Measurements from ENCODE around the gene NUDT4.
"Not testable (repeated sequence)": the region's sequence is repeated elsewhere in the genome, so short reads cannot be mapped to it uniquely, and the experiment has no call there.

NUDT4 gene

DNA sequence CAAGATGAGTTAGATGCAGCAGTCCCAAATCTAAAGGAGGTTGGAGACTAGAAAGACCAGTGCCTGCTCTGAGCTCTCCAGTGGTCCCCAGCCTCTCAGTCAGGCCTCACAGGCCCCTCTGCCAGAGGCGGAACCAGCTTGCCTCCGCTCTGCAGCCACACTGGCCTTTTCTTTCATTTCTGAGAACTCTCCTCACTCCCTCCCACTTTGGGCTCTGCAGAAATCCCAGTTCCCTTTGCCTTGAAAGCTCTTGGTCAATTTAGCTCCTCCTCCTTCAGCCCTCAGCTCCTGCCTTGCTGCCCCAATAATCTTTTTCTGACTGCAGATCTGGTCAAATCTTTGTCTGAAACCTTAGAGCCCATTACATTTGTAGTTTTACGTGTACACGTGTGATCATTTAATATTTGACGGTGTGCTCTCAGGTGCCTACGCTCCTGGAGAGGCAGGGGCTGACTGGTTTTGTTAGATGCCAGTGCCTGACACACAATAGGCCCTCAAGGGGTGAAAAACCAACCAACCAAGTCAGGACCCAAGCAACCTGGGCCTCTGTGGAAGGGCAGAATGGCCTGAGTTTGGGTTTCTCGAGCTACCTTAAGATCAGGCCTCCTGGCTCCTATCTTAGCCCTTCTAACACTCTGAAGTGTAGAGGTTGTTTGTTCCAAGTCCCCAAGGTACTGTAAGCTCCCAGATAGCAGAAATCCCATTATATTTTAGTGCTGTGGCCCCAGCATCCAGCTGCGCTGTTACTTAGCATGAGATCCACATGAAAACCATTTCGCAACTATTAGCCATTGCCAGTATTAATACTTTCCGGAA, 1.1 kb upstream of the NUDT4 start:
- no peaks in the 10 kb centered on the region for H3K9me3 Mint-ChIP-seq
- H3K27me3 Mint-ChIP-seq = no peaks in the 10 kb centered on the region
- H3K36me3 Mint-ChIP-seq (ENCODE audit: insufficient read depth) = peaks cover 19% of the 10 kb centered on the region
- peaks cover 22 to 37% of the 10 kb centered on the region in 2 donors for H3K4me1 Mint-ChIP-seq (ENCODE audit: low read depth in 2 of 2)
- DNase-seq = no peak
- H3K27ac Mint-ChIP-seq = peak overlapping the region in 1 of 2 donors; percentile 95
- no peak for ATAC-seq (replicated peaks)
- peak overlapping the region; percentile 94 to 98 for H3K4me3 Mint-ChIP-seq

DNA sequence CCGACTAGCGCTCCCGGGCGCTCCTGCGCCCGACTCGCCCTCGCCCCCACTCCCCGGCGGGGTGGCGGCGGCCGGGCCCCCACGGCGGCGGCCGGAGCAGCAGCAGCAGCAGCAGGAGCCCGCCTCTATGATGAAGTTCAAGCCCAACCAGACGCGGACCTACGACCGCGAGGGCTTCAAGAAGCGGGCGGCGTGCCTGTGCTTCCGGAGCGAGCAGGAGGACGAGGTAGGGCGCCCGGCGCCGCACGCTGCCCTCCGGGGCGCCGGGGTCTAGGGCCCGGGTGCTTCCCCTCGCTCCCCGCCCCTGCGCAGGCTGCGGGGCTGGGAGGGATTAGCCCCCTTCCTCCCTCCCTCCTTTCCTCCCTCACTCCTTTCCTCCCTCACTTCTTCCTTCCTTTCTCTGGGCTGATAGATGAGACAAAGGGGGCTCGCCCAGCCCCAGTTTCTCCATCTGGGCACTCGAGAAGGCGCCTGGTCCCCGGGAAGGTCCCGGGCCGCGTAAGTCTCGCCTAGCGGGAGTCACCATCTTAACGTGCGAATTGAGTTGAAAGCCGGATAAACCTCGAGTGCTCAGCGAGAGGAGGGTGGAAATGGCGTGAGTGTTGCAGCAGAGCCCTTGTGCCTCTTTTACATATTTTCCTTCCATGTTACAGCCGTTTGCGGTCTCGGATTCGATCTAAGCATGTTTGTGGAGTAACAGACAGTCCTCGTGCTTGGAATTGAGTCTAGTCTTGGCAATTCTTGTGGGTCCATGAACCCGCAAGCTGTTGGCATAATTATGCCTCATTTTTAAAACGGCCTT, 672 bp downstream of the NUDT4 start:
- H3K4me1 Mint-ChIP-seq (ENCODE audit: low read depth in 2 of 2) = peaks cover 28 to 50% of the 10 kb centered on the region in 2 donors
- ATAC-seq (replicated peaks) (peak; percentile 69), DNase-seq (peak; percentile 45 to 57 (median 50))
- H3K27ac Mint-ChIP-seq = peak overlapping the region; percentile 92 to 95
- peaks cover 19% of the 10 kb centered on the region for H3K36me3 Mint-ChIP-seq (ENCODE audit: insufficient read depth)
- H3K4me3 Mint-ChIP-seq = peak overlapping the region; percentile 94 to 98
- H3K27me3 Mint-ChIP-seq, H3K9me3 Mint-ChIP-seq: not testable (repeated sequence)

DNA sequence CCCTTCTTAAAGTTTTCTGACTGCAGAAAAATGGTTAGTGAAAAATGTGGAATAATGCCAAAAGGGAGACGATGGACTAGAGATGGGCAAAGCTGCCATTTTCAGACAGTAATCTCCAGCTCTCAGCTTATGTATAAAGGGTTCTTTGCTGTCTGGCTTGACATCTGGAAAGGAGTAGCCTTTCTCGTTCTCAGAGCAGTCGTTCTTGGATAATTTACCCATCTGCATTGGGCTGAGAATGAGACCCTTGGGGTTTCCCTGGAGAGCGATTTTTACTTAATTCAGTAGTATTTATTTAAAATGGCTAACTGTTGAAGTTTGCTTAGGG, 1.2 kb downstream of the NUDT4 start:
- Mint-ChIP-seq H3K4me3 (peak overlapping the region; percentile 94 to 98), H3K27me3 (no peaks in the 10 kb centered on the region), H3K27ac (peak overlapping the region; percentile 92 to 95), H3K9me3 (no peaks in the 10 kb centered on the region), H3K4me1 (ENCODE audit: low read depth in 2 of 2) (peaks cover 28 to 50% of the 10 kb centered on the region in 2 donors), H3K36me3 (ENCODE audit: insufficient read depth) (peaks cover 19% of the 10 kb centered on the region)
- DNase-seq = no peak
- ATAC-seq (replicated peaks) = no peak

DNA sequence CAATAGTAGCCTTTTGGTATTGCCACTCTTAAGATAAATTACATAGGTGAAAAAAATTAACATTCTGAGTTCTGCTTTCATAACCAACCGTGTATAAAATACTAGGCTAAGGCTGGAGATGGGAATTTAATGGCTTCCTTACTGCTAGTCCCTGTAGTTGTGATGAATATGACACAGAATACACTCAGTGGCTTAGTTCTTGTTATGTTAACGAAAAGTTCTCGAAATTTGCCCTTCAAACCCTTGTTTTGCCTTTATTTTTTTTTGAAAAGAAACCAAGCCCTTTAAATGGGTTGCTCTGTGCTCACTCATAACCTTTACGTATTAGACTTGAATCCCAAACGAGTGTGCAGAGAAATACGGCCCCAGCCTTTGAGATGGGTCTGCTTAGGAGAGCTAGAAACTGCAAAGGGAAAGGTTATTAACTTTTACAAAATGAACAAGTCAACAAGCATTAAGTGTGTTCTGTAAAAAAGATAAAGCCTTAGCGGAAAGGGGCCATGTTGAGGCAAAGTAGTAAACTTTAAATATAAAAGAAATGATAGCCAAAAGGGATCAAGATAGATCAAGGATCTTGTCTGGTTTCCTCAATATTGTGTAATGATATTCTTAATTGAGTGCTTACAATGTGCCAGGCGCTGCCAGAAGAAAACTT, 1.7 kb downstream of the NUDT4 start:
- DNase-seq = no peak
- Mint-ChIP-seq H3K4me1 (ENCODE audit: low read depth in 2 of 2) (peaks cover 28 to 50% of the 10 kb centered on the region in 2 donors), H3K4me3 (peak overlapping the region; percentile 94 to 98), H3K9me3 (no peaks in the 10 kb centered on the region), H3K27ac (peak overlapping the region; percentile 92 to 95), H3K36me3 (ENCODE audit: insufficient read depth) (peaks cover 19% of the 10 kb centered on the region), H3K27me3 (no peaks in the 10 kb centered on the region)
- no peak for ATAC-seq (replicated peaks)

DNA sequence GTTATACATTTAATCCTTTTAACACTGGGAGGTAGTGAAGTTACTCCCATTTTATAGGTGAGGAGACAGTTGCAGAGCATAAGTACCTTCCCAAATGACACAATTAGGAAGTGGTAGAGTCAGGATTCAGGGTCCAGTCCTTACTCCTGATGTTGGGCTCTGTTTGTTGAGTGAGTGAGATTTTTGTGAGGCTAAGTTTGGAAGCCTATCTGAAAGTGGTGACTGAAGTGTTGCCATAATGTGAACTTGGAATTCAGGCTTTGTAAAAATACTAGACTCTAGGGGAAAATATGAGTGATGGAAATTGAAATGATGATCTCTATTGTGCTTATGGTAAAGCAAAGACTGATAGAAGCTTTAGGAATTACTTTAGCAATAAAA, 2.2 kb downstream of the NUDT4 start:
- peak overlapping the region; percentile 92 to 95 for H3K27ac Mint-ChIP-seq
- no peak for DNase-seq
- H3K27me3 Mint-ChIP-seq = no peaks in the 10 kb centered on the region
- peak overlapping the region; percentile 94 to 98 for H3K4me3 Mint-ChIP-seq
- H3K4me1 Mint-ChIP-seq (ENCODE audit: low read depth in 2 of 2) = peaks cover 29 to 52% of the 10 kb centered on the region in 2 donors
- no peak for ATAC-seq (replicated peaks)
- no peaks in the 10 kb centered on the region for H3K9me3 Mint-ChIP-seq
- peaks cover 19% of the 10 kb centered on the region for H3K36me3 Mint-ChIP-seq (ENCODE audit: insufficient read depth)

DNA sequence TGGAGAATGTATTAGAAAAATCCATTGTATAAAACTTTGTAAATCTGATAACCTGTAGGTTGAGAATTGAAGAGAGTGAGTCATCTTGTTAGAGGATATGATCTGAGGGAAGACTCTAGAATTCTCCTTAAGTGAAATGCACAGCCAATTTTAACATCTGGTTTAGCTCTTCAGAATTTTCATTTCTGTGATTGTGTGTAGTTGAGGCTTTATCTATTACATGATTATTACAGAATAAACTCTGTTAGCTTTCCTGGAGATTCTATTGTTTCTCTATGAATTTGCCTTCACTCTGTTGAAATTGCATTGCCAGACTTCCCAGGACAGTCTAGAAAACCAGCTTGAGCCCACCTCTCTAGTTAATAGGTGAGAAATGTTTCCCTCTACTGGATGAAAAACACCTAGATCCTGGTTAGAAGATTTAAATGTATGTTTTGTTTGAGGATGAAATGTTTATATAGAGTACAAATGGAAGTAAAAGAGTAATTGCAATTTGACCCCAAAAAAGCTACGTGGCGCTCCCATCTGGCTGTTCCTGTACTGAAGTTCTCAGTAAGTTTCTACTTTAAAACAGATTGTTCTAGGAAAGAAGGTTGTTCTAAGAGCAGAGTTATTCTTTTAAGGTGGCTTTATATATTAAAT, 2.9 kb downstream of the NUDT4 start:
- no peaks in the 10 kb centered on the region for H3K9me3 Mint-ChIP-seq
- H3K36me3 Mint-ChIP-seq (ENCODE audit: insufficient read depth) = peaks cover 19% of the 10 kb centered on the region
- DNase-seq (no peak), ATAC-seq (replicated peaks) (no peak)
- peak overlapping the region; percentile 92 to 95 for H3K27ac Mint-ChIP-seq
- H3K27me3 Mint-ChIP-seq = no peaks in the 10 kb centered on the region
- H3K4me3 Mint-ChIP-seq = peak overlapping the region; percentile 94 to 98
- H3K4me1 Mint-ChIP-seq (ENCODE audit: low read depth in 2 of 2) = peaks cover 35 to 59% of the 10 kb centered on the region in 2 donors

DNA sequence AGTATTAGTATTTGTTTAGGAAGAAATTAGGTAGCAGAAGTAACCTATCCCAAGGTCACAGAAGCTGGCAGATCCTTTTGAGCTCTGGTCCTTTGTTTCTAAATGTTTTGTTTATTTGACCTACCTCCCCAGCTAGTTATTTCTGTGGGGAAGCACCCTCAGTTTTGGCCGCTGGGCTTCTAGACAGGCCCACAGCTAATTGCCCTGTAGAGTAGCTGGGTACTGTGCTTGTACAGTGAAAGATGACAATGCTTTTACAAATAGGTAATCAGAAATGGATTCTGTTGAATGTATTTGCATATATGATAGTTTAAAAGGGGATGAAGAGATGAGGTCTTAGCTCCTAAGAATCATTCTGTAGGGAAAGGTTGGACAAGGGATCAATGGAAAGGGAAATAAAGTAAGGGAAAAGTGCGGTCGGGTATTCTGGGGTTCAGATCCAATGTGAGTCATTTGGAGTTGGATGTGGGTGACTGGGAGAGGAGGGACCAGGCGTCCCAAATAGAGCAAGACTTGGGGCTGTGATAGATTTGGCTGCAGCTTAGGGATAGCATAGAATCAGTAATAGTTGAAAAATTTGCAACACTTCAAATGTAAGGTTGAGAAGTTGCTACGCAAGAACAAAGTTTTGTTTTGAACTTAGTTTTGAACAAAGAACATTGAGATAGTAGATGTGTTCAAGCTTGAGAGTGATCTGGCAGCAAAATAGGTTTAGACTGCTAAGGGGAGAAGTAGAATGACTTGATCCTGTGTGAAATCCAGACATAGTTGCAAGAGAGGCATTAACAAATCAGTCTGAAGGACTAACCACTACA, 3.6 kb downstream of the NUDT4 start:
- DNase-seq = no peak
- H3K4me1 Mint-ChIP-seq (ENCODE audit: low read depth in 2 of 2) = peaks cover 35 to 59% of the 10 kb centered on the region in 2 donors
- no peaks in the 10 kb centered on the region for H3K27me3 Mint-ChIP-seq
- ATAC-seq (replicated peaks) = no peak
- no peaks in the 10 kb centered on the region for H3K9me3 Mint-ChIP-seq
- H3K4me3 Mint-ChIP-seq = peak overlapping the region; percentile 94 to 98
- peak overlapping the region in 1 of 2 donors; percentile 95 for H3K27ac Mint-ChIP-seq
- peaks cover 19% of the 10 kb centered on the region for H3K36me3 Mint-ChIP-seq (ENCODE audit: insufficient read depth)

DNA sequence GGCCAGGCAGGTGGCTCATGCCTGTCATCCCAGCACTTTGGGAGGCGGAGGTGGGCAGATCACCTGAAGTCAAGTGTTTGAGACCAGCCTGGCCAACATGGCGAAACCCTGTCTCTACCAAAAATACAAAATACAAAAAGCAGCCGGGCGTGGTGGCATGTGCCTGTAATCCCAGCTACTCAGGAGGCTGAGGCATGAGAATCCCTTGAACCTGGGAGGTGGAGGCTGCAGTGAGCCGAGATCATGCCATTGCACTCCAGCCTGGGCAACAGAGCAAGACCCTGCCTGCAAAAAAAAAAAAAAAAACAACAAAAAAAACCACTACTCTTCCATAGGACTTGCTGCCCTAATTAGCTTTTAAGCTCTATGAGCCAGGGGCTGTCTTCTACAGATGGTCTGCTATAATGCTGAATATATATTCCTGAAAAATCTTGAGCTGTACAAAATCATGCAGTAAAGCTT, 4.3 kb downstream of the NUDT4 start:
- peak overlapping the region in 1 of 2 donors; percentile 20 for H3K4me3 Mint-ChIP-seq
- H3K36me3 Mint-ChIP-seq (ENCODE audit: insufficient read depth) = peaks cover 15% of the 10 kb centered on the region
- peaks cover 35 to 60% of the 10 kb centered on the region in 2 donors for H3K4me1 Mint-ChIP-seq (ENCODE audit: low read depth in 2 of 2)
- not testable (repeated sequence) for H3K27ac Mint-ChIP-seq; ATAC-seq (replicated peaks); H3K27me3 Mint-ChIP-seq; DNase-seq; H3K9me3 Mint-ChIP-seq

DNA sequence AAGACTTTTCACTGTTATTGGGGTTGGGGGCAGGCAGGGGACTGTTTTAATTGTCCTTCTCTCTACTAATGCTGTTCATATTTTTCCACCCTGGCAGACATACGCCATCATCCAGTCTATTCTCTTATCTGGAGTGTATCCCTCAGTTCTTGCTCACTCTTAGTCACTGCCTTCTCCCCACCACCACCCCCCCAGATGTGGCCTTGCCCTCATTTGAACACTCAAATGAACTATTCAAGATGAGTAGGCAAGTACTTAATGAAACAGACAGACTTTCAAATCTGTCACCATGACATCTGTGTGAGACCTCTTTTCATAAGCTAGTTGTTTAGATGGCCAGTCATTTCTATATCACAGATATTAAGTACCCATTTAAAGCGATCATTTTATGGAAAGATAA, 10.1 kb downstream of the NUDT4 start:
- no peak overlapping the region for H3K4me3 Mint-ChIP-seq
- peaks cover 26 to 41% of the 10 kb centered on the region in 2 donors for H3K4me1 Mint-ChIP-seq (ENCODE audit: low read depth in 2 of 2)
- DNase-seq = no peak
- H3K9me3 Mint-ChIP-seq = no peaks in the 10 kb centered on the region
- no peaks in the 10 kb centered on the region for H3K27me3 Mint-ChIP-seq
- no peak overlapping the region for H3K27ac Mint-ChIP-seq
- peaks cover 8% of the 10 kb centered on the region for H3K36me3 Mint-ChIP-seq (ENCODE audit: insufficient read depth)
- ATAC-seq (replicated peaks) = no peak

DNA sequence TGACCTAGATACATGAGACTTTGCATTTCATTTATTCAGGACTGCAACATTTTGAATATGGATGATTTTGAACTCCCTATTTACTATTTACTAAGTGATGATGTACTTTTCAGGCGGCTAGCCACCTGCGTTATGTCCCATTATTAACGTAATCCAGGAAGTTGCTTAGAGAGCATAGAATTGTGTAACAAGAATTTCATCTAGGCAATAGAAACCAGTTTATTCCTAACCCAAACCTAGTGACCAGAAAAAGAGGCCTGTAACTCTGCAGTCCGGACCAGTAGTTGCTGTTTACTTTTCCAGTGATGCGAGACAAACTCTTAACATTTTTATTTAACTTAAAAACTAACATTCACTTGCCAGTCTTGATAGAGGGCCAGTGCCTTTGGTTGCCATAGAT, 12.3 kb downstream of the NUDT4 start:
- Mint-ChIP-seq H3K4me1 (ENCODE audit: low read depth in 2 of 2) (peaks cover 23 to 39% of the 10 kb centered on the region in 2 donors), H3K4me3 (no peak overlapping the region), H3K9me3 (no peaks in the 10 kb centered on the region), H3K27me3 (no peaks in the 10 kb centered on the region), H3K27ac (no peak overlapping the region), H3K36me3 (ENCODE audit: insufficient read depth) (peaks cover 12% of the 10 kb centered on the region)
- DNase-seq (no peak), ATAC-seq (replicated peaks) (no peak)

DNA sequence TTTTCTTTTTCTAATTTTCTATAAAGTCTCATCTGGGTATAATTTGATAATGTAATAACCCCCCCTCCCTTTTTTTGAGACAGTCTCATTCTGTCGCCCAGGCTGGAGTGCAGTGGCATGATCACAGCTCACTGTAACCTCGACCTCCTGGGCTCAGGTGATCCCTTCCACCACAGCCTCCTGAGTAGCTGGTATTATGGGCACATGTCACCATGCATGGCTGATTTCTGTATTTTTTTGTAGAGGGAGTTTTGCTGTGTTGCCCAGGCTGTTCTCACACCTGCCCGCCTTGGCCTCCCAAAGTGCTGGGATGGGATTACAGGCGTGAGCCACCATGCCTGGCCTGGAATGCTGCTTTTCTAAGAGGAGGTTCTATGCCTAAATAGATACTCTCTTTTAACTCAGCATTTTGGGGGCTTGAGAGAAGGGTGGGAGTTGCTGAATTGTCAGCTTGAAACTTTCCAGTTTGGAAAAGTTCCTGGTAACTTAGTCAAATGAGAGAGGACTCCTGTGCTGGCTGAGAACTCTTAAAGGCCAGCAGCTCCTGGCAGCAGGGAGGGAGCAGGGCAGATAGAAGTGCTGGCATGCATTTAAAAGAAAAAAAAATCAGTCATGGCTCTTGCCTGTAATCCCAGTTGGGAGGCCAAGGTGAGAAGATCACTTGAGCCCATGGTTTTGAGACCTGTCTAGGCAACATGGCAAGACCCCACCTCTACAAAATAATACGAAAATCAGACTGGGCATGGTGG, 13.0 kb downstream of the NUDT4 start:
- DNase-seq = no peak
- ATAC-seq (replicated peaks) = no peak
- Mint-ChIP-seq H3K27ac (peak overlapping the region in 1 of 2 donors; percentile 20), H3K27me3 (no peaks in the 10 kb centered on the region), H3K9me3 (no peaks in the 10 kb centered on the region), H3K4me1 (ENCODE audit: low read depth in 2 of 2) (peaks cover 18 to 32% of the 10 kb centered on the region in 2 donors), H3K4me3 (no peak overlapping the region), H3K36me3 (ENCODE audit: insufficient read depth) (peaks cover 13% of the 10 kb centered on the region)

DNA sequence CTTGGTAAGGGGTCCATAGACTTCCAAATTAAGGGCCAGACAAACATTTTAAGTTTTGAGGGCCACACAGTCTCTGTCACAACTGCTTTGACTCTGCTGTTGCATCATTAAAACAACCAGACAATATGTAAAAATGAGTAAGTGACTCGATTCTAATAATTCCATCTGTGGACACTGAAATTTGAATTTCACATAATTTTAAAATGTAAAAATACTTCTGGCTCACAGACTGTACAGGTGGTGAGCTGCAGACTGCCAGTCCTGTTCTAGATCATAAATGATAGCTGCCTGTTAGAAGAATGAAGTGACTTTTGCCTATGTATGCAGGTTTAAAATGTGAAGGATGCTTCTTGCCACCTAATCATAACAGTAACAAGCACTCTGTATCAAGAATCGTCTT, 15.7 kb downstream of the NUDT4 start:
- DNase-seq (no peak), ATAC-seq (replicated peaks) (no peak)
- peaks cover 32% of the 10 kb centered on the region for H3K36me3 Mint-ChIP-seq (ENCODE audit: insufficient read depth)
- H3K4me1 Mint-ChIP-seq (ENCODE audit: low read depth in 2 of 2) = peaks cover 15 to 21% of the 10 kb centered on the region in 2 donors
- no peaks in the 10 kb centered on the region for H3K27me3 Mint-ChIP-seq
- no peaks in the 10 kb centered on the region for H3K9me3 Mint-ChIP-seq
- no peak overlapping the region for H3K4me3 Mint-ChIP-seq
- H3K27ac Mint-ChIP-seq = no peak overlapping the region
